GM18861 (cell line): Measurements from ENCODE around the gene AHI1.
"Not testable (repeated sequence)": the region's sequence is repeated elsewhere in the genome, so short reads cannot be mapped to it uniquely, and the experiment has no call there.

Experiments
- ATAC-seq: cut with Tn5 transposase; IDR thresholded peaks from one replicate; pipeline ENCODE4 v1.9.1; 2021; ENCODE audit not compliant: unreplicated experiment

The AHI1 gene

DNA sequence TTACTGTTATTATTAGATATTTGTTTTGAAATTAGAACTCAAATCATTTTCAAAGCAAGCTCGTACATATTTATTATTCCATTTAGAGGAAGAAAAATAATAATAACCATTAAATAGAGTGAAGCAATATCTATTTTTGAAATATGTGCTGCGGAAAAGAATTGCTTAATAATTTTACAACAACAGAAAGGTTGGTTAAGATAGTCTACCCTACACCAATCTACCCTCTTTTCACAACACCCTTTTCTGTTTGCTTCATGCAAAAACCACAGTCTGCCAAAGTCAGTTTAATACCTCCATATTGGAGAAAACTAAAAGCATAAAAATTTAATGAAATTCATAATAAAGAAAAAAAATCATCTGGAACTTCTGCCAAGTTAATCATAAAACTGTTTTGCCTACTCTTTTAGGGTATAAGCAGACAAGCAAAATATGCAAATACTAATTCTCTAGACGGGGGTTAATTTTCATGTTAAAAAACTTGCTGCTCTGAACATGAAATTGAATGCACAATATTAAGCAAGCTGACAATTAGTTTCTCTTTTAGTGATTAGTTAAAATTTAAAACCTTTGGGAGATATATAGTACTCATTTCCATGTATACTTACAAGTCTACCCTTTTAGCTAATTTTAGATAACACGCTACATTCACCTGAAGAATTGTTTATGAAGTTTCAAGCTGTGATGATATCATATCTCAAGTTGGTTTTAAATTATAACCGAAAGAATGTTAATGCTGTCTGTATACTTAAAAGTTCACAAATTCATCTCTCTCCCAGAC is 100.2 kb downstream of the AHI1 start:
- ATAC-seq = peak; percentile 66

DNA sequence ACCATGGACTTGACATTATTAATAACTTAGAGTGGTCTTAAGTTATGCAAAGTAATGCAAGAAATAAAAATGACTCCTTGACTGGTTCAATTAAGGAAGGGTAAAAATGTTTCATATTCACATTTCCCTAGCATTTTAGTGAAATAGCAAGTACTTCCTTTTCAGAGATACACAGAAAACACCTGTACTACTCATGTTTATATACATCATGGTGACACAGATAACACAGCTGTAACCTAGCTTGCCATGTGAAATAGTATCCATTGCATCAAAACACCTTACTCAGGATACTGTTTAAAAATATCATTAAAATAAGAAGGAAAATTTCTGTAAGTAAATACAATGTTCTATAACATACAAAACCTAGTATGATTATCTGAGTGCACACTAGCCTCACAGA is 102.4 kb downstream of the AHI1 start:
- ATAC-seq = no peak

DNA sequence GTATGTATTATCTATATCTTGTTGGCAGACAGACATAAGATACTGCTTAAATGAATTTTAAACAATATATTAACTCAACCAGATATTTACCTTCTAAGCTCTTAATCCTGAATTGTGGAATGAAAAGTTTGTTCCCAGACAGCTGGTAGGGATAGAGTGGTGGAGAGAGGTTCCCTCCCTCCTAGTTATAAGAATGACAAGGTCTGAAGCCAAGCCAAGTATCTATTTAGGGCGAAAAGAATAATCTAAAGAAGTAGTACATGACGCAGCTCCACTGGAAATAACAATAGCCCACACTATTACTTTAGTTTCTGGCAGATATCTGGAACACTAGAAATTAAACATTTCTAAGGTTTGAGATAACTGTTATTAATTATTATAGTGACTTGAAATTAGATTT is 104.3 kb downstream of the AHI1 start:
- ATAC-seq = no peak

DNA sequence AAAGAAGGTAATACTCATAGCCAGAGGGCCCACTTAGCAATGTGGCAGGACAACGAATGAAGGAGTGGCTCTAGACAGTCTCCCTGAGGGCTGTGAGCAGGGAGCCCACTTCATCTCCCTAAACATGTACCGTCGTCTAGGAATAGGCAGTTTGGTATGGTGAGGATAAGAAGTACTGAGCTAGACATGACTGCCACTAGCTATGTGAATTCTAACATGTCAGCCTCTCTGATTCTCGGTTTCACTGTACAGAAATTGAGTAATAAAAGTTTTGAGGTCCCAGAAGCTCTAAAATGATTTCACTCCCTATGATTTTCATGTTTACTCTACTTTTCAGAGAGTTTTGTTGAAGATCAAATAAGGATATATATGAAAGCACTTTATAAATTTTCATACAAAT is 107.1 kb downstream of the AHI1 start:
- ATAC-seq = no peak

DNA sequence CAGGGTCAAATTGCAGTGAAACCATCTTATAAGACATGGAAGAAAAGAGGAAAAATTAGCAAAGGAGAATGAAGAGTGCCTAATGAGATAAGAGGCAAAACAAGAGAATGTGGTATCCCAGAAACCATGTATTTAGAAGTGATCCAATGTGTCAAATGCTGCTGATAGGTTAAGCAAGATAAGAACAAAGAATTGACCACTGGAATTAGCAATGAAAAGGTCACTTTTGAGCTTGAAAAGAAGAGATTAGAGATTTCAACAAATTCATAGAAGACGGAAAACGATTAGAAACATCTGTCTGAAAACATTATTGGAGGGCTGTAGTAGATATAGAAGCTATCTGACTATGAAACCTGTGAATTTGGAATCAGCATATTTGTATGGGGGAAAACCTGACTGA is 112.2 kb downstream of the AHI1 start:
- ATAC-seq = no peak

DNA sequence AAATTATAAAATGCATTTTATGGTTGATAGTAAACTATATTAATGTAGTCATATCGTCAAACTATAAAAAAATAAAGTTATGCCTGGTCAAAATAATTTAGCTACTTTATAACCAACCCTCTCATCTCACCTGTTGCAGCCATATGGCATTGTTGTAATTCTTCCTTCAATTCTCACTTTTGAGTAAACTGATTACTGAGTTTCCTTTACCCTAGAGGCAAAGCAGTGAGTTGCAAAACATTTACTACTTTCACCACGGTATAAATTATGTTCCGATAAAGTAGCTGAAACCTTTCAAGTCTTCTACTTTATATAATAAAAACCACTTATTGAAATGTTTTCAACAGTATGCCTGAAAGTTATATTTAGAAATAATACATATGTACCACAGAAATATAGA is 113.8 kb downstream of the AHI1 start:
- no peak for ATAC-seq

DNA sequence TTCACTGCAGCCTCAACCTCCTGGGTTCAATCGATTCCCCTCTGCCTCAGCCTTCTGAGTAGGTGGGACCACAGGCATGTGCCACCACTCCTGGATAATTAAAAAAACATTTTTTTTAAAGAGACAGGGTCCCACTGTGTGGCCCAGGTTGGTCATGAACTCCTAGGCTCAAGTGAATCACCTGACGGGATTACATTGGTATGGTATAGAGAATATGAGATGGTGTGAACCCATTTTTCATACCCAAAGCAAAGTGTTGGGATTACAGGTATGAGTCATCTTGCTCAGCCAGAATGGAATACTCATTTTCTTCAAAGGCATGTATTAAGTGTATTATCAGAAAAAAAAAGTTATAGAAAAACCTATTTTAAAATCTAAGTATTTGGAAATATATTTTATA is 114.2 kb downstream of the AHI1 start:
- ATAC-seq = no peak

DNA sequence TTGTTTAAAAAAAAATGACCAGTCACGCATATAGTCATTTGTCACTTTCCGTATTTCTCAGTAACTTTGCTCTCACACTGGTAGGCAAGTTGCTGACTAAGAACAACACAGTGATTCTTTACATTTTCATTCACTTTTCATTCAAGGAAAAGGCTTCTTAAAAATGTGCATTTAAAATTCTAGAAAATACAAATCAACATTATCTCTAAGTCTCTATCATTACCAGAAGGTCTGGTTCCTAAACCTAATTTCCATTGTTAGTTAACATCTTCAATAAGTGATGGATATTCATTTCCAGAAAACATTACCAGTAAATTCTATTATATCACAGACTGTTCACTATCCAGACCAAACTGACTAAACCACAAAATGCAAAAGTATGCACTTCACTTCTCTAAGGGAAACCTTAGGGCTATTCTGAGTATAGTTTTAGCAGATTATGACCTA is 115.3 kb downstream of the AHI1 start:
- peak; percentile 79 for ATAC-seq

DNA sequence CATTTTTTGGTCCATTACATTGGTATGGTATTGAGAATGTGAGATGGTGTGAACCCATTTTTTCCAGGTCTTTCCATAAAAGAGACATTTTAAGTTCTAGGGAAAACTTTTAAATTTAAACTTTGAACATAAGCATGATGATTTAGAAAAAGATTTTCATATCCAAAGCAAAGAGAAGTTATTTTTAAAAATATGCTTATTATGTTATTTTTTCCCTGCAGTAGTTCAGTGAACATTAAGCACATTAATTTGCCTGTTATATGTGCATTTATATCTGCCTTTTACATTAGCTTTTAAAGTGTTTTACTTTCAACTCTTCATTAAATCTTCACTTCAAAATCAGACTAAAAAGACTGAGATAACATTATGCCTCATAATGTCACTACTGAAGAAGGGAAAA is 116.7 kb downstream of the AHI1 start:
- ATAC-seq = no peak

DNA sequence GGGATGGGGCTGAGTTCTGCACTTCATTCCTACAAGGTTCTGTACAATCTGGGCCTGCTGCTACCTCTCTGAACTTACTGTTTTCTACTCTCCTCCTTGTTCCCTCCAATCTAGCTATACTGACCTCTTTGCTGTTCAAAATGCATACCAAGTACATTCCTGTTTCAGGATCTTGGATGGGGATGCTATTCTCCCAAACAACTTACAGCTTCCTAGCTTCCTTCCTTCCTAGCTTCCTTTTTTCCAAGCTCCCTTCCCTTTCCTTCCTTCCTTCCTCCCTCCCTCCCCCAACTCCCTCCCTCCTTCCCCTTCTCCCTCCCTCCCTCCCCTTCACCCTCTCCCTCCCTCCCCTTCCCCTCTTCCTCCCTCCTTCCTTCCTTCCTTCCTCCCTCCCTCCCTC is 117.9 kb downstream of the AHI1 start:
- no peak for ATAC-seq

DNA sequence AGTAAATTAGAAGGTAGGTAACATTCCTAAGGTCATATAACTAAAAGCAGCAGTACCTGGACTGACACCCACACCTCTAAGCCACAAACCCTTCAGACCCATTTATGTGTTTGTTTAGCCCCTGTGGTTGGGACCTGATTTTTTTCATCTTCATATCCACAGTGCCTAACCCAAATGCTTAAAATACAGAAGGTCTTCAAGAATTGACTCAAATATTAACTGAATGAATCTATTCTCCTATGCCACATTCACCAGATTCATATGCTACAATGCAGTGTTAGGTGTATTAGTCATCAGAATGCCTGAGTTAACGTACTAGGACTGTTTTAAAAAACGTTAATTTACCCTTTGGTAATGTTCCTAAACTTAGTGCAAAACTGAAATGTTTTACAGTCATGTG is 124.8 kb downstream of the AHI1 start:
- peak; percentile 80 for ATAC-seq

DNA sequence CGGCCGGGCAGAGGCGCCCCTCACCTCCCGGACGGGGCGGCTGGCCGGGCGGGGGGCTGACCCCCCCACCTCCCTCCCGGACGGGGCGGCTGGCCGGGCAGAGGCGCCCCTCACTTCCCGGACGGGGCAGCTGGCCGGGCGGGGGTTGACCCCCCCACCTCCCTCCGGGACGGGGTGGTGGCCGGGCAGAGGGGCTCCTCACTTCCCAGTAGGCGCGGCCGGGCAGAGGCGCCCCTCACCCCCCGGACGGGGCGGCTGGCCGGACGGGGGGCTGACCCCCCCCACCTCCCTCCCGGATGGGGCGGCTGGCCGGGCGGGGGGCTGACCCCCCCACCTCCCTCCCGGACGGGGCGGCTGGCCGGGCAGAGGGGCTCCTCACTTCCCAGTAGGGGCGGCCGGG is 133.9 kb downstream of the AHI1 start:
- not testable (repeated sequence) for ATAC-seq

DNA sequence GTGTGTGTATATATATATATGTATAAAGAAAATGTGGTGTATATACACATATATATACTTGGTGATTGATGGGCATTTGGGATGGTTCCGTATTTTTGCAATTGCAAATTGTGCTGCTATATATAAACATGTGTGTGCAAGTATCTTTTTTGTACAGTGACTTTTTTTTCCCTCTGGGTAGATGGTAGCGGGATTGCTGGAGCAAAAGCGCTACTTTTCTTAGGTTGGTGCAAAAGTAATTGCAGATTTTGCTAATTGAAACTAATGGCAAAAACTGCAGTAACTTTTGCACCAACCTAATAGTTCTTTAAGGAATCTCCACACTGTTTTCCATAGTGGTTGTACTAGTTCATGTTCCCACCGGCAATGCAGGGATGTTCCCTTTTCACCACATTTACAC is 135.4 kb downstream of the AHI1 start:
- no peak for ATAC-seq

DNA sequence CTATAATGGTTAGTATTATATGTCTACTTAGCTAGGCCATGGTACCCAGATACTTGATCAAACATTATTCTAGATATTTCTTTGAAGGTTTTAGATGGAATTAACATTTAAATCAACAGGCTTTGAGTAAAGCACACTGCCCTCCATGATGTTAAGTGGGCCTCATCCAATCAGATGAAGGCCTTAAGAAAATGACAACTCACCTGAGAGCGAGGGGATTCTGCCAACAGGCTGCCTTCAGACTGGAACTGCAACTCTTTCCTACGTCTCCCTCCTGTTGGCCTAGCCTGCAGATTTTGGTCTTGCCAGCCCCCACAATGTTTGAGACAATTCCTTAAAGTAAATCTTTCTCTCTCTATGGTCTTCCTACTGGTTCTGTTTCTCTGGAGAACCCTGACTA is 137.3 kb downstream of the AHI1 start:
- ATAC-seq = no peak

DNA sequence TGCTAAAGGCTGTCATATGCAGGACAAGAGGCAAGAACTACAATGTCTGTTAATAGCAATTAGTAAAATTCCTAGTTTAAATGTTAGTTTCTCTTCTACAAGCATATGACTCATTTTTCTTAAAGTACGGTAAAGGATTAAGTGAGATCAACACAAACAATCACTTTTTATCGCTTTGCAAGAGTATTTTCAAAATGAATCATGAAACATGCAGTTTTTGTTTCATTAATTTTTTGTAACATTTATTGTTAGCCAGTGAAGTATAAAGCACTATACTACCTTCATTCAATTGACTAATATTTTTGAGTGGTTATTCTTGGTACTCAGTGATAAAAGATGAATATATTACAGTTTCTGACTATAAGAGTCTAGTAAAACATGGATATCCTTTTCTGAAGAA is 138.6 kb downstream of the AHI1 start:
- no peak for ATAC-seq

DNA sequence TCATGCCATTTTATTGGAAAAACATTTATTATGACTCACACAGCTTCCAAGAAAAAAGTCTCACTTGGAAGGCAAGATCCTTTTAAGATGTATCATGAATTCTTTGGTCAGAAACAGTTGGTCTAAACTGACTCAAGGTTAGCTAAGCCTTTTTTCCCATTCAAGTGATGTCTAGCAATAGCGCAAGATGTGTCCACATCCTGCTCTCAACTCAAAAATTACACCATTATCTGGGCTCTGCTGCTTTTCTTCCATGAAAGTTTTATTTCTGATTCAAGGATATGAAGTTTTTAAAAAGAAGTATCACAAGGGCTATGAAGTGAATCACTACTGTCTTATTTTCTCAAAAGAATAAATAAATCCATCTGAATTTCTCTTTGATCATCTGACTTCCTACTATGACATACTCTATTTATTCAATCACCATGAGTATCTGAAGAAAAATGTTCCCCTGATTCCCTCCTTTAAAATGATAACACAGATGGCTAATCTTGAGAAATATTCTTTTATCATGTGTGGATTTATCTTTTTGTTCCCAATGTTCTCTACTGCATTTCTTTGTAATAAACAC is 139.2 kb downstream of the AHI1 start:
- ATAC-seq = no peak

DNA sequence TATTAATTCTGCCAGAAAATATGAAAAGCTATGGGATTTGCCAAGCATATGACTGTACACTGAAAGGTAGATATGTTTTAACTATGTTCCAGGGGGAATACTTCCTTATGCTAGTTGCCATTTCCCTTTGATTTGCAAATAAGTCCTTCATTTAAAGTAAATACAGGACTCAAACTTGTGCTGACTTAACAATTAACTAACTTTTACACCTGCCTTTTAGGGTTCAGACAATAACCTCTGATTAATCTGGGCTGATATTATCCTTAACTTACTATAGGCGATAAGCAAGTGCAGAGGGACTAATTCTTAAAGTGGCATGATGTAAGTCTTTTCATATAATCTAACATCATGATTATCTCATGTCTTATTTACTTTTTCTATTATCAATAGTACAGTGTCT is 143.1 kb downstream of the AHI1 start:
- ATAC-seq = no peak

DNA sequence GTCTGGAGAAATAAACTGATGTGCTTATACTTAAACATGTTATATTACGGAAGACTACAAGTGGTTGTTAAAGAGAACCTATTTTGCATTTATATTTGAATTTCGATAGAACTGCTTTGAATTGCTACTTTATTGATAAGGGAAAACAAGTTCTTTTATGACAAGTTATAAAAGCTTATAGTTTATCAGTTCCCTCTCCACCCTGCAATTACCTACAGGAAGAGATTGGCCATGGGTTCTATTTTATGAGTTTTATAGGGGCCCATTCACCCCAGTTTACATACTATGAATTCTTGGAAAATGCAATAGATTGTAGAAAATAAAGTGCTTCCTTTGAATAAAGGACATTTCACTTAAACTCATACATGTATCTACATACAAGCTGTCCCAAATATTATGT is 144.4 kb downstream of the AHI1 start:
- no peak for ATAC-seq

DNA sequence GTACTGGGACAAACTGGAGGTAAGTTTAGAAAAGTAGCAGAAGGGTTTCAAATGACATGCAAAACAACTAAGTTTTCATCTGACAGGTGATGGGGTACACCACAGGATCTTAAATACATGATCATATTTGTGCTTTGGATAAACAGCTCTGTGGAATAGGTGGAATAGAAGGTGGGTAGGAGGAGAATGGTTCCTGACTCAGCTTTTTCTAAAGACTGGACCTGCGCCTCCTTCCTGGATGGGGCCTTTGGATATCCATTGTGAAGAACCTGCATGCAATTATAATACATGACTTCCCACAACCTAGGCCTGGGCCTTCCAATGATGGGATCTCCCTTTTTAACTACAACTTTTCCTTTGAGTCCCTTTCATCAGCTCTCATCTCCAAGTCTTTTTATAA is 145.9 kb downstream of the AHI1 start:
- ATAC-seq = no peak

DNA sequence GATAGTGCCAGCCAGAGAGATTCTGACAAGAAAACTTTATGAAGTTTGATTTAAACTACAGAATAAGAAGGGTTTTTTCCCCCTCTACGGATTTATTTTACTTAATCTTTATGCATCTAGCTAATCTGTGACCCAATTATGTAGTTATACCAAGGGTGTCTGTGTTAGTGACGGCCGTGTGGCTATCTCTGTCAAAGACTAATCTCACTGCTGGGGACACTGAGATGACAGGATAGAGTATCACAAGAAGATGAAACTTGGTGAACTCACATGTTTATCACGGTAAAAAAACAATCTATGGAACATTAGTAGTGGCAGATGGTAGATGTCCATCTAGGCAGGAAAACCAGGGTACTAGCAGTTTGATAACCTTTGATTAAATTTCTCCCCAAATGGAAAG is 149.7 kb downstream of the AHI1 start:
- ATAC-seq = no peak

DNA sequence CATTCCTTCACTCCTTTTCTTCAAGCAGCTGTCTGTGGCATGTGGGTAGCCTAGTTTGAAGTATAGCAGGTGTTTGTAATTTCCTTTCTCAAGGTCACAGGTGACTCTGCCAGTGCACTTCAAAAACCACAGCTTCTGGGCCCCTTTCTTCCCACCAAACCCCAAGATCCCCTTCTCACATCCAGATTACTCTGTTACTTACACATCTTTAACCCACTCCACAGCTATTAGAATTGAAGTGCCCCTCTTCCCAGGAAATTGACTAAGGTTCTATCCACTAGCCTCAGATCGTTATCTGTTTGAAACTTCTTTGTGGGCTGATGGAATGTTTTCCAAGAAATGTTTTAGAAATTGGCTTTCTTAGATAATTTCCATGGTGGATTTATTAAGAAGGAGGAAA is 150.8 kb downstream of the AHI1 start:
- no peak for ATAC-seq

DNA sequence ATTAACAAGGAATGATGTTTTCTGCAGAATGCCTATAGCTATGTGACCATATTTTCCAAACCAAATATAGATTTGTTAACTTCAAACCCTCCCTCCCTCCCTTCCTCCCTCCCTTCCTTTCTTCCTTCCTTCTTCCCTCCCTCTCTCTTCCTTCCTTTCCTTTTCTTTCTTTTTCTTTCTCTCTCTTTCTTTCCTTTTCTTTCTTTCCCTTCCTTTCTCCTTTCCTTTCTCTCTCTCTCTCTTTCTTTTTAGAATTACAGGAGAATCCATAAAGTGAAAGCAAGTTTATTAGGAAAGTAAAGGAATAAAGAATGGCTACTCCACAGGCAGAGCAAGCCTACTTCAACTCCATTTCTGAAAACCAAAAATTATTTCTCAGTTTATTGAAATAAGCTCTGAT is 153.0 kb downstream of the AHI1 start:
- no peak for ATAC-seq

DNA sequence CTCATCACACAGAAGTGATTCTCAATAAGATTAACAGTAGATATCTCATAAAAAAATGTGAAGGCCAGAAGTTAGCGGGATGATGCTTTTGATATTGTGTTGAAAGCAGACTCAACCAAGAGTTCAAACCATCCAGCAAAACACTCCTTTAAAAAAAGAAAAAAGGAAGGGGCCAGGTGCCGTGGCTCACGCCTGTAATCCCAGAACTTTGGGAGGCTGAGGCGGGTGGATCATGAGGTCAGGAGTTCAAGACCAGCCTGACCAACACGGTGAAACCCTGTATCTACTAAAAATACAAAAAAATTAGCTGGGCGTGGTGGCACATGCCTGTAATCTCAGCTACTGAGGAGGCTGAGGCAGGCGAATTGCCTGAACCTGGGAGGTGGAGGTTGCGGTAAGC is 157.6 kb downstream of the AHI1 start:
- ATAC-seq = not testable (repeated sequence)
